ENCODE data around the gene PRKCB.
"Not testable (repeated sequence)": the region's sequence is repeated elsewhere in the genome, so short reads cannot be mapped to it uniquely, and the experiment has no call there.

PRKCB gene

GRCh38 chr16:24013054-24013636, 177.4 kb downstream of the PRKCB start:
- DNase-seq = no peak

GRCh38 chr16:24013864-24014645, 178.3 kb downstream of the PRKCB start:
- peak; percentile 39 for DNase-seq

- not testable (repeated sequence) for DNase-seq
Measured at GRCh38 chr16:24014955-24015354, 179.2 kb downstream of the PRKCB start.

- peak; percentile 10 for DNase-seq
Measured at GRCh38 chr16:24015923-24016322, 180.1 kb downstream of the PRKCB start.

GRCh38 chr16:24018485-24018884, 182.7 kb downstream of the PRKCB start:
- DNase-seq = no peak

GRCh38 chr16:24022797-24023196, 187.0 kb downstream of the PRKCB start:
- DNase-seq = no peak

GRCh38 chr16:24023621-24024020, 187.8 kb downstream of the PRKCB start:
- DNase-seq = no peak

- no peak for DNase-seq
Measured at GRCh38 chr16:24024971-24025370, 189.2 kb downstream of the PRKCB start.

- no peak for DNase-seq
Measured at GRCh38 chr16:24027466-24027865, 191.7 kb downstream of the PRKCB start.

- DNase-seq = not testable (repeated sequence)
Measured at GRCh38 chr16:24029841-24030240, 194.1 kb downstream of the PRKCB start.

- DNase-seq = no peak
Measured at GRCh38 chr16:24035127-24035842, 199.5 kb downstream of the PRKCB start.

- no peak for DNase-seq
Measured at GRCh38 chr16:24036038-24036543, 200.3 kb downstream of the PRKCB start.

GRCh38 chr16:24036614-24037013, 200.8 kb downstream of the PRKCB start:
- DNase-seq = peak; percentile 71

GRCh38 chr16:24037335-24037734, 201.6 kb downstream of the PRKCB start:
- no peak for DNase-seq

- peak; percentile 83 for DNase-seq
Measured at GRCh38 chr16:24041834-24042631, 206.2 kb downstream of the PRKCB start.

GRCh38 chr16:24044467-24044866, 208.7 kb downstream of the PRKCB start:
- DNase-seq = no peak

GRCh38 chr16:24045641-24046040, 209.9 kb downstream of the PRKCB start:
- peak; percentile 68 for DNase-seq

- peak; percentile 37 for DNase-seq
Measured at GRCh38 chr16:24046442-24046841, 210.7 kb downstream of the PRKCB start.

GRCh38 chr16:24049113-24049512, 213.3 kb downstream of the PRKCB start:
- no peak for DNase-seq

- no peak for DNase-seq
Measured at GRCh38 chr16:24051125-24051524, 215.3 kb downstream of the PRKCB start.

- DNase-seq = no peak
Measured at GRCh38 chr16:24052329-24053098, 216.7 kb downstream of the PRKCB start.
